Mesothelial cell of epicardium (in vitro differentiated cells): ENCODE data around the gene C2CD5. TPM values are rescaled to one million over a fixed set of nuclear protein-coding genes. Genes with fewer than 3 reads are reported as not detected.

Source experiments
- DNase-seq, 2 experiments: peaks; one replicate each; pipeline ENCODE4 v3.0.0; 2021; ENCODE audit warnings: low spot score in 2 of 2; ENCODE audit not compliant: unreplicated experiment in 2 of 2
- H3K27ac Mint-ChIP-seq: 2 replicates; pipeline ENCODE4 v1.8.0; 2021; ENCODE audit warnings: mixed read lengths
- H3K27me3 Mint-ChIP-seq: 2 replicates; pipeline ENCODE4 v1.8.0; 2021; ENCODE audit warnings: low read depth, mixed read lengths
- H3K36me3 Mint-ChIP-seq: 2 replicates; pipeline ENCODE4 v1.8.0; 2021; ENCODE audit warnings: mixed read lengths
- H3K4me1 Mint-ChIP-seq: 2 replicates; pipeline ENCODE4 v1.8.0; 2021; ENCODE audit warnings: mixed read lengths
- H3K4me3 Mint-ChIP-seq: 2 replicates; pipeline ENCODE4 v1.8.0; 2021; ENCODE audit warnings: mild to moderate bottlenecking, moderate library complexity, mixed read lengths
- H3K9me3 Mint-ChIP-seq: 2 replicates; pipeline ENCODE4 v1.8.0; 2021; ENCODE audit warnings: mixed read lengths
- CTCF ChIP-seq: fragments of 200-600 bp; sonication (generic); IDR thresholded peaks from one replicate; pipeline ENCODE4 v1.5.0; 2021; ENCODE audit warnings: antibody characterized with exemption; ENCODE audit not compliant: unreplicated experiment
- total RNA-seq: library from RNA; stranded (reverse); gene quantifications from 3 replicates; pipeline ENCODE4 v1.2.1, GENCODE V29; 2021

C2CD5 gene
- total RNA-seq, 1 donor from 2014 or later, result 46.0 TPM

- Mint-ChIP-seq H3K4me3 (no peak overlapping the region), H3K9me3 (peaks cover 5% of the 10 kb centered on the region), H3K27ac (peak overlapping the region; percentile 22), H3K4me1 (peaks cover 26% of the 10 kb centered on the region), H3K36me3 (no peaks in the 10 kb centered on the region), H3K27me3 (no peaks in the 10 kb centered on the region)
- no peak for DNase-seq
- no peak for TF ChIP-seq CTCF
Observed at GRCh38 chr12:22408610-22409376, 135.5 kb downstream of the C2CD5 start.

GRCh38 chr12:22407397-22407796 is 136.9 kb downstream of the C2CD5 start:
- Mint-ChIP-seq H3K4me3 (no peak overlapping the region), H3K36me3 (no peaks in the 10 kb centered on the region), H3K27ac (no peak overlapping the region), H3K27me3 (no peaks in the 10 kb centered on the region), H3K9me3 (peaks cover 13% of the 10 kb centered on the region), H3K4me1 (peaks cover 26% of the 10 kb centered on the region)
- TF ChIP-seq CTCF, result no peak
- no peak for DNase-seq

GRCh38 chr12:22406627-22407026 is 137.7 kb downstream of the C2CD5 start:
- no peaks in the 10 kb centered on the region for H3K27me3 Mint-ChIP-seq
- H3K27ac Mint-ChIP-seq, result no peak overlapping the region
- no peak for TF ChIP-seq CTCF
- H3K4me3 Mint-ChIP-seq, result no peak overlapping the region
- no peaks in the 10 kb centered on the region for H3K36me3 Mint-ChIP-seq
- no peak for DNase-seq
- H3K9me3 Mint-ChIP-seq, result peaks cover 14% of the 10 kb centered on the region
- H3K4me1 Mint-ChIP-seq, result peaks cover 26% of the 10 kb centered on the region

- Mint-ChIP-seq H3K4me1 (no peaks in the 10 kb centered on the region), H3K36me3 (no peaks in the 10 kb centered on the region), H3K9me3 (peaks cover 24% of the 10 kb centered on the region), H3K27ac (no peak overlapping the region), H3K4me3 (no peak overlapping the region), H3K27me3 (peaks cover 2% of the 10 kb centered on the region)
- no peak for TF ChIP-seq CTCF
- no peak for DNase-seq
Observed at GRCh38 chr12:22399464-22400180, 144.7 kb downstream of the C2CD5 start.

Other genes starting within 250 kb of the C2CD5 start
- 1.2 to 2.2 TPM (median 1.7 TPM) in 3 replicates for gene ST8SIA1, start 209.8 kb downstream of the C2CD5 start, total RNA-seq
- gene ETNK1, start 80.6 kb upstream of the C2CD5 start, total RNA-seq, result 99.4 to 106 TPM (median 105 TPM) in 3 replicates